SK-N-SH (cell line): Measurements from ENCODE around the gene C4orf50.

Experiments used
- CTCF ChIP-seq: fragments of 200-600 bp; sonication (generic); IDR thresholded peaks from 2 replicates; pipeline ENCODE4 v1.6.1; 2017; ENCODE audit warnings: antibody characterized with exemption, mild to moderate bottlenecking, moderate library complexity
- EZH2phosphoT487 ChIP-seq: fragments of 200-600 bp; sonication (generic); IDR thresholded peaks from 2 replicates; pipeline ENCODE4 v1.6.1; 2017; ENCODE audit warnings: low read depth, mixed run types, mild to moderate bottlenecking, antibody characterized with exemption, moderate library complexity, borderline replicate concordance
- GABPA ChIP-seq: IDR thresholded peaks from 2 replicates; pipeline ENCODE4 v1.4.0; 2012; ENCODE audit warnings: low read depth, mild to moderate bottlenecking
- MXI1 ChIP-seq: IDR thresholded peaks from 2 replicates; pipeline ENCODE4 v1.6.1; 2012; ENCODE audit warnings: mild to moderate bottlenecking, low read depth, low read length, improper control_type of control experiment
- POLR2AphosphoS5 ChIP-seq: IDR thresholded peaks from 2 replicates; pipeline ENCODE4 v1.6.1; 2012; ENCODE audit warnings: low read depth, low read length
- RAD21 ChIP-seq: IDR thresholded peaks from 2 replicates; pipeline ENCODE4 v1.6.1; 2012; ENCODE audit warnings: mild to moderate bottlenecking, low read length
- SIN3A ChIP-seq: IDR thresholded peaks from 2 replicates; pipeline ENCODE4 v1.6.1; 2012; ENCODE audit warnings: low read depth, mild to moderate bottlenecking, low read length, moderate library complexity, borderline replicate concordance
- SMC3 ChIP-seq: IDR thresholded peaks from 2 replicates; pipeline ENCODE4 v1.6.1; 2012; ENCODE audit warnings: low read depth, low read length, improper control_type of control experiment
- TAF1 ChIP-seq: IDR thresholded peaks from 2 replicates; pipeline ENCODE4 v1.6.1; 2012; ENCODE audit warnings: low read depth, mild to moderate bottlenecking, low read length, moderate library complexity, borderline replicate concordance
- TCF12 ChIP-seq: IDR thresholded peaks from 2 replicates; pipeline ENCODE4 v1.4.0; 2012
- TF ChIP-seq, protein P1 (sequence below): fragments of 150-350 bp; IDR thresholded peaks from 2 replicates; pipeline ENCODE4 v1.6.1; 2017; ENCODE audit warnings: antibody characterized with exemption, low read length, low read depth, borderline replicate concordance
- TF ChIP-seq, protein P2 (sequence below): IDR thresholded peaks from 2 replicates; pipeline ENCODE4 v1.4.0; 2012; ENCODE audit warnings: low read depth, borderline replicate concordance

DNA sequence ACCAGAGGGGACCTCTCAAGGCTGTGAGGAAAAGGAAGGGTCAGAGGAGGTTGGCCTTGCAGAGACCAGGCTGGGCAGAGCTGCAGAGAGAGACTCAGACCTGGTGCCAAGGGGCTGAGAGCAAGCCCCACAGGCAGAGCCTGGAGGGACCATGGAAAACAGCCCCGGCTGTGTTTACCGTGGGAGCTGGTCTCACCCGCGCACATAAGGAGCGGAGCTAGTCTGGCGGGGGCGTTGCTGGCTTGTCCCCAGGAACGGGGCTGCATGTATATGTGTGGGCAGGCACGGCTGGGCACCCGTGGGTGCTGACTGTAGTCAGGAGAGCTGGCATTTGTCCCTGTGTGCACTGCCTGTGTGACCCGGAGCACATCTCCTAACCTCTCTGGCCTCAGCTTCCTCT lies 45.7 kb downstream of the C4orf50 start:
- TF ChIP-seq GABPA (no peak), CTCF (no peak), SMC3 (no peak), MXI1 (no peak), TAF1 (no peak), RAD21 (no peak), POLR2AphosphoS5 (no peak), SIN3A (no peak), TCF12 (no peak), EZH2phosphoT487 (no peak)
- TF ChIP-seq, protein P1, sequence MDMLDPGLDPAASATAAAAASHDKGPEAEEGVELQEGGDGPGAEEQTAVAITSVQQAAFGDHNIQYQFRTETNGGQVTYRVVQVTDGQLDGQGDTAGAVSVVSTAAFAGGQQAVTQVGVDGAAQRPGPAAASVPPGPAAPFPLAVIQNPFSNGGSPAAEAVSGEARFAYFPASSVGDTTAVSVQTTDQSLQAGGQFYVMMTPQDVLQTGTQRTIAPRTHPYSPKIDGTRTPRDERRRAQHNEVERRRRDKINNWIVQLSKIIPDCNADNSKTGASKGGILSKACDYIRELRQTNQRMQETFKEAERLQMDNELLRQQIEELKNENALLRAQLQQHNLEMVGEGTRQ: no peak
- TF ChIP-seq, protein P2, sequence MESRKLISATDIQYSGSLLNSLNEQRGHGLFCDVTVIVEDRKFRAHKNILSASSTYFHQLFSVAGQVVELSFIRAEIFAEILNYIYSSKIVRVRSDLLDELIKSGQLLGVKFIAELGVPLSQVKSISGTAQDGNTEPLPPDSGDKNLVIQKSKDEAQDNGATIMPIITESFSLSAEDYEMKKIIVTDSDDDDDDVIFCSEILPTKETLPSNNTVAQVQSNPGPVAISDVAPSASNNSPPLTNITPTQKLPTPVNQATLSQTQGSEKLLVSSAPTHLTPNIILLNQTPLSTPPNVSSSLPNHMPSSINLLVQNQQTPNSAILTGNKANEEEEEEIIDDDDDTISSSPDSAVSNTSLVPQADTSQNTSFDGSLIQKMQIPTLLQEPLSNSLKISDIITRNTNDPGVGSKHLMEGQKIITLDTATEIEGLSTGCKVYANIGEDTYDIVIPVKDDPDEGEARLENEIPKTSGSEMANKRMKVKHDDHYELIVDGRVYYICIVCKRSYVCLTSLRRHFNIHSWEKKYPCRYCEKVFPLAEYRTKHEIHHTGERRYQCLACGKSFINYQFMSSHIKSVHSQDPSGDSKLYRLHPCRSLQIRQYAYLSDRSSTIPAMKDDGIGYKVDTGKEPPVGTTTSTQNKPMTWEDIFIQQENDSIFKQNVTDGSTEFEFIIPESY: no peak
